Fibroblast of villous mesenchyme (primary cell): ENCODE data around the gene VASN. TPM values are rescaled to one million over a fixed set of nuclear protein-coding genes. Genes with fewer than 3 reads are reported as not detected.

Source experiments
- DNase-seq: peaks from one replicate; pipeline ENCODE4 v3.0.0-alpha.2; 2010; ENCODE audit warnings: low read depth
- H3K4me3 ChIP-seq: 2 replicates; pipeline ENCODE4 v1.5.1; 2011; ENCODE audit warnings: low read depth, mild to moderate bottlenecking, low read length
- total RNA-seq: library from RNA; depleted of rRNA; stranded (reverse); fragments of >200 nt; gene quantifications from 2 replicates; pipeline ENCODE4 v1.2.3, GENCODE V29; 2012
- TF ChIP-seq, protein P1 (sequence below): IDR thresholded peaks from 2 replicates; pipeline ENCODE4 v1.5.1; 2012; ENCODE audit warnings: low read depth, mild to moderate bottlenecking, low read length; ENCODE audit not compliant: insufficient read depth

The VASN gene
- total RNA-seq, 1 donor, result 133 TPM

DNA sequence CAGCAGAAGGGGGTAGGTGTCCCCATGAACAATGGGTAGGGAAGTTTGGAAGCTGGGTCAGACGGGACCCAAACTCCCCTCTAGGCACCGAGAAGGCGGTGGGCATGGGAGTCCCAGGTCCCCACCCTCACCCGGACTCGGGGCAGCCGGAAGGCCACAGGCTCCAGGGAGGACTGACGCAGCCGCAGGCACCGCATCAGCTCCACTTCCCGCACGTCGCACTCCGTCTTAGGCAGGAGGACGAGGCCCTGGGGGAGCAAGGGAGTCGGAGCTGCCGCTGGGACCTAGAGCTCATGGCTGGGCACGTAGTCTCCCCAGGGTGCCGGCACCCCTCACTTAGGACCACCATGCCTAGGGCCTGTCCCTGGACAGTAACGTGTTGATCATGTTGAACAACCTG, 13.4 kb upstream of the VASN start:
- TF ChIP-seq, protein P1, sequence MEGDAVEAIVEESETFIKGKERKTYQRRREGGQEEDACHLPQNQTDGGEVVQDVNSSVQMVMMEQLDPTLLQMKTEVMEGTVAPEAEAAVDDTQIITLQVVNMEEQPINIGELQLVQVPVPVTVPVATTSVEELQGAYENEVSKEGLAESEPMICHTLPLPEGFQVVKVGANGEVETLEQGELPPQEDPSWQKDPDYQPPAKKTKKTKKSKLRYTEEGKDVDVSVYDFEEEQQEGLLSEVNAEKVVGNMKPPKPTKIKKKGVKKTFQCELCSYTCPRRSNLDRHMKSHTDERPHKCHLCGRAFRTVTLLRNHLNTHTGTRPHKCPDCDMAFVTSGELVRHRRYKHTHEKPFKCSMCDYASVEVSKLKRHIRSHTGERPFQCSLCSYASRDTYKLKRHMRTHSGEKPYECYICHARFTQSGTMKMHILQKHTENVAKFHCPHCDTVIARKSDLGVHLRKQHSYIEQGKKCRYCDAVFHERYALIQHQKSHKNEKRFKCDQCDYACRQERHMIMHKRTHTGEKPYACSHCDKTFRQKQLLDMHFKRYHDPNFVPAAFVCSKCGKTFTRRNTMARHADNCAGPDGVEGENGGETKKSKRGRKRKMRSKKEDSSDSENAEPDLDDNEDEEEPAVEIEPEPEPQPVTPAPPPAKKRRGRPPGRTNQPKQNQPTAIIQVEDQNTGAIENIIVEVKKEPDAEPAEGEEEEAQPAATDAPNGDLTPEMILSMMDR, result no peak
- DNase-seq, result no peak
- H3K4me3 ChIP-seq, result no peak overlapping the region

DNA sequence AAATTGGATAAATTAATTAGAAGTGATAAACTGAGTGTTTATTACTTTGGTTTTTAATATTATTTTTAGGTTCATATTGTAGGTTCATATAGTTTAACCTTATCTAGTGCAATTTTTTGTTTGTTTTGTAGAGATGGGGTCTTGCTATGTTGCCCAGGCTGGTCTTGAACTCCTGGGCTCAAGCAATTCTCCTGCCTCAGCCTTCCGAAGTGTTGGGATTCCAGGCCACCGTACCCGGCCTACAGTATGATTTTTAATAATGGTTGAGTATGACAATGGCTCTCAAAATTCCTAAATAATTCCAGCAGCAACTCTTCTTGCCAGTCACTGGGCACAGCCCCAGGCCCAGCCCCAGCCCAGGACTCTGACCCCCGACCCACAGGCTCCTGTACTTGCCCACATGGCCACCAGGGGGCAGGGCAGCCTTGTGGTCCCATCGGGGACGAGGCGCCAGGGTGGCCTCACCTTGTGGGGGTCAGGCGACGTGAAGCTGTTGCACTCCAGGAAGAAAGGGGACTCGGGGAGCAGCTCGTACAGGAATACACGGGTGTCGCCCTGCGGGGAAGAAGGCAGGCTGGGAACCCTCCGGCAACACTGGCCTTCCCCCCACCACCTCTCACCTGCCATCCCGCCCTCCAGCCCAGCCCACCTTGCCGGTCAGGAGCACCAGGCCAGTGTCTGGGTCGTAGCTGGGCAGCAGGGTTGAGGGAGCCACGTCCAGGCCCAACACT, 12.7 kb upstream of the VASN start:
- peak; percentile 50 for DNase-seq
- TF ChIP-seq, protein P1, result peak; percentile 96
- no peak overlapping the region for H3K4me3 ChIP-seq

DNA sequence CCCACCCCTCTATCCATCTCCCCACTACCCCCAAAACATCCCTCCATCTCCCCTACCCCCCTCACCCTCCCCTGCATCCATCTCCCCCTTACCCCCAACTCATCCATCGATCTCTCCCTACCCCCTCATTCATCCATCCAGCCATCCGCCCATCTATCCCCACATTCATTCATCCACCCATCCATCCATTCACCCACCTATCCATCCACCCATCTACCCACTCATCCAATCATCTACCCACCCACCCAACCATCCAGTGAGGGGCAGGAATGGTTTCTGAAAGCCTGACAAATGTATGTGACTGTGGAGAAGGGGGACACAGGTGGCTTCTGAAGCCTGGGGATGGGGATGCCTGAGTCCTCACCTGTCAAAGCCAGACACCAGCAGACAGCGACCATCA, 11.7 kb upstream of the VASN start:
- TF ChIP-seq, protein P1, result no peak
- no peak overlapping the region for H3K4me3 ChIP-seq
- no peak for DNase-seq

DNA sequence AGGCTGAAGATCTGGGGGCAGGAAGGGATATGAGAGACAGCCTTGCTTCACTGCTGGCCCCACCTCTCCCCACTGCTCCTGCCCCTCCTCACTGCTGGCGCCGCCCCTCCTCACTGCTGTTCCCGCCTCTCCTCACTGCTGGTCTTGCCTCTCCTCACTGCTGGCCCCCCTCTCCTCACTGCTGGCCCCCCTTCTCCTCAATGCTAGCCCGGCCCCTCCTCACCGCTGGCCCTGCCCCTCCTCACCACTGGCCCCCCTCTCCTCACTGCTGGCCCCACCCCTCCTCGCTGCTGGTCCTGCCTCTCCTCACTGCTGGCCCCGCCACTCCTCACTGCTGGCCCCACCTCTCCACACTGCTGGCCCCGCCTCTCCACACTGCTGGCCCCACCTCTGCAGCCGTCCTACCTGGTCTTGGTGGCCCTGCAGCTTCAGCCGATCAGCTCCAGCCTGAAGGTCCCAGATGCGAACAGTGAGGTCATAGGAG, 11.1 kb upstream of the VASN start:
- no peak overlapping the region for H3K4me3 ChIP-seq
- TF ChIP-seq, protein P1, result no peak
- no peak for DNase-seq

DNA sequence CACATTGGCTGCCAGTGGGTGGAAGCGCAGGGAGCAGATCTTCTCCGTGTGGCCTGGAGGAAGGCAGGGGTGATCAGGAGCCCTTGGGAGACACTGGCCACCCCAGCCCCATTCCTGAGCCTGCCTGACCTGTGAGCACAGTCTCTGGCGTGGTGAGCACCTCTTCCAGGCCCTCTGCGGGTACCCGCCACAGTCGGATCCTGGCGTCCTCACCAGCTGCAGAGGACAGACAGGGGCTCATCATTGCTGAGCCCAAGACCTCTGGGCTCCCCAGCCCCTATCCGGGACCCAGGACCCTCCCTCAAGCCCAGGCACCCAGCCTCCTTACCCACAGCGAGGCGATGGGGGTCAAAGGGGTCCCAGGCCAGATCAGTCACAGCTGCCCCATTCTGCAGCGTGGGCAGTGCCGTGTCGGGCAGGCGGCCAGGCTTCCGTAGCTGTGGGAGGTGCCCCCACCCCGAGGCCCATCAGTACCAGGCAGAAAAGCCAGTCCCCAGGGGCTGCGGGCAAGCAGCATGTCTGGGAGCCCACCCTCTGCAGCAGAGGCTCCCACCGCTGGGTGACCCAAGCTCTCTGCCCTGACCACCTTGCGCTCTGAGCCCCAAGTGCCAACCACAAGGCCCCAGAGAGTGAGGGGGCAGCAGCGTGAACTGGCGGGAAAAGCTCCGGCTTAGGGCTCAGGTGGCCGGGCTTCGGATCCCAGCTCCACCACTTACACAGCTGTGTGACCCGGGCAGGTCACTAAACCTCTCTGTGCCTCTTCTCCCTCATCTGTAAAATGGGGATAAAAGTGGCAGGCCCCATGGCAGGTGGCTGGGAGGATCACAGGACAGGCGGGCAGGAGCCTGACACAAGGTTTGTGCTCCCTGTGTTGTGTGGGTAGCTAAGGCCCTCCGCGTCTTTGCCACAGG, 10.4 kb upstream of the VASN start:
- no peak overlapping the region for H3K4me3 ChIP-seq
- DNase-seq, result no peak
- TF ChIP-seq, protein P1, result no peak

DNA sequence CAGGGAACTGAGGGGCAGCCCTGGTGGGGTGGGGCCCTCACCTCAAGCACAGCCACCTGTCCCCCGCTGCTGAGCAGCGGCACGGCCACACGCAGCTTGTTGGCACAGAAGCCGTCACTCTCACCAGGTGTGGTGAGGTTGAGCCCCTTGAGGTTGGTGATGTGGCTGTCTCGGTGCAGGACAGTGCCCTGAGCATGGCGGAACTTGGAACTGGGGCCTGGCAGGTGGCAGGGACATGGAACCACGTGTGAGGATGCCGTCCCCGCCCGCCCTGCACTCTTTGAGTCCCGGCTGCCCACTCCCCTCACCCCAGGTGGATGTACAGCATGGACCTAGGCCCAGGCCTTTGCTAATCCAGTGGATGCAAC, 9.7 kb upstream of the VASN start:
- TF ChIP-seq, protein P1, result no peak
- no peak for DNase-seq
- no peak overlapping the region for H3K4me3 ChIP-seq
